HepG2 (cell line): ENCODE measurements around the gene TRPT1. TPM values are rescaled to one million over a fixed set of nuclear protein-coding genes. Genes with fewer than 3 reads are reported as not detected.

Experiments used
- FOXO1 ChIP-seq: sonication (generic); formaldehyde crosslinking; IDR thresholded peaks from 2 replicates; pipeline ENCODE4 v1.4.0; 2020; ENCODE audit warnings: missing genetic modification reagents
- GABPB1 ChIP-seq: IDR thresholded peaks from 2 replicates; pipeline ENCODE4 v1.6.1; 2016; ENCODE audit warnings: mild to moderate bottlenecking, missing genetic modification reagents, moderate library complexity, missing compliant biosample characterization
- MAZ ChIP-seq, 2 experiments: sonication (generic) in 1 of 2; formaldehyde crosslinking in 1 of 2; IDR thresholded peaks; 2 replicates each; pipeline versions ENCODE4 v1.5.0 to v1.6.1; 2012 to 2020; ENCODE audit warnings: low read depth in 2 of 2, mild to moderate bottlenecking in 2 of 2, borderline replicate concordance in 1 of 2, improper control_type of control experiment in 1 of 2, low read length in 1 of 2, missing genetic modification reagents in 1 of 2, moderate library complexity in 1 of 2
- PCBP1 ChIP-seq: fragments of 200-400 bp; formaldehyde crosslinking; IDR thresholded peaks from 2 replicates; pipeline ENCODE4 v1.6.1; 2017; ENCODE audit warnings: mild to moderate bottlenecking, low read depth, low read length, borderline replicate concordance
- RXRB ChIP-seq: IDR thresholded peaks from 2 replicates; pipeline ENCODE4 v1.6.1; 2016; ENCODE audit warnings: borderline replicate concordance, missing genetic modification reagents, missing compliant biosample characterization
- SOX6 ChIP-seq, 2 experiments: fragments of 450-650 bp in 1 of 2; sonication (generic) in 1 of 2; formaldehyde crosslinking in 1 of 2; IDR thresholded peaks; 2 replicates each; pipeline versions ENCODE4 v1.4.0 to v1.6.1; 2017 to 2020; ENCODE audit warnings: antibody characterized with exemption in 1 of 2, mild to moderate bottlenecking in 1 of 2, missing genetic modification reagents in 1 of 2
- TCF7L2 ChIP-seq: IDR thresholded peaks from 2 replicates; pipeline ENCODE4 v1.6.1; 2011; ENCODE audit warnings: mild to moderate bottlenecking, low read depth, low read length, moderate library complexity
- ZFP62 ChIP-seq: sonication (generic); formaldehyde crosslinking; IDR thresholded peaks from 2 replicates; pipeline ENCODE4 v1.4.0; 2020; ENCODE audit warnings: missing genetic modification reagents
- ZNF512B ChIP-seq: sonication (generic); formaldehyde crosslinking; IDR thresholded peaks from 2 replicates; pipeline ENCODE4 v1.5.1; 2020; ENCODE audit warnings: missing genetic modification reagents, mild to moderate bottlenecking, borderline replicate concordance
- polyA plus RNA-seq, 8 experiments: library from polyadenylated mRNA; depleted of rRNA in 3 of 8; stranded (reverse) in 7 of 8; unstranded in 1 of 8; fragments of >200 nt; fragmentation: Illumina TruSeq in 4 of 8; extraction: Trizol in 4 of 8; gene quantifications; 2 replicates each; pipeline versions ENCODE4 v1.2.1 to v1.2.3, GENCODE V29; 2011 to 2016; ENCODE audit warnings: low read depth in 4 of 8, missing spikeins in 1 of 8, mixed read lengths in 1 of 8; ENCODE audit not compliant: insufficient read depth in 1 of 8
- total RNA-seq, 5 experiments: library from RNA; depleted of rRNA; stranded (reverse); fragments of >200 nt; fragmentation: Illumina TruSeq; extraction: Trizol; gene quantifications; 2 replicates each; pipeline ENCODE4 v1.2.3, GENCODE V29; 2016; ENCODE audit warnings: low read depth in 1 of 5
- TF ChIP-seq, protein P1 (sequence below): sonication (generic); formaldehyde crosslinking; conservative IDR thresholded peaks from 2 replicates; pipeline ENCODE4 v1.4.0; 2020; ENCODE audit warnings: mild to moderate bottlenecking, missing genetic modification reagents, moderate library complexity
- TF ChIP-seq, protein P2 (sequence below): sonication (generic); formaldehyde crosslinking; IDR thresholded peaks from 2 replicates; pipeline ENCODE4 v1.4.0; 2020; ENCODE audit warnings: missing genetic modification reagents
- TF ChIP-seq, protein P3 (sequence below): sonication (generic); formaldehyde crosslinking; IDR thresholded peaks from 2 replicates; pipeline ENCODE4 v1.4.0; 2020; ENCODE audit warnings: mild to moderate bottlenecking, missing genetic modification reagents, borderline replicate concordance

TRPT1 gene
- total and polyA plus RNA-seq, 2 of the 13 experiments (the other 11 are each of a cell fraction or from before 2014, with no cell fraction given) = 24.8 to 40.7 TPM

- TF ChIP-seq, protein P1, sequence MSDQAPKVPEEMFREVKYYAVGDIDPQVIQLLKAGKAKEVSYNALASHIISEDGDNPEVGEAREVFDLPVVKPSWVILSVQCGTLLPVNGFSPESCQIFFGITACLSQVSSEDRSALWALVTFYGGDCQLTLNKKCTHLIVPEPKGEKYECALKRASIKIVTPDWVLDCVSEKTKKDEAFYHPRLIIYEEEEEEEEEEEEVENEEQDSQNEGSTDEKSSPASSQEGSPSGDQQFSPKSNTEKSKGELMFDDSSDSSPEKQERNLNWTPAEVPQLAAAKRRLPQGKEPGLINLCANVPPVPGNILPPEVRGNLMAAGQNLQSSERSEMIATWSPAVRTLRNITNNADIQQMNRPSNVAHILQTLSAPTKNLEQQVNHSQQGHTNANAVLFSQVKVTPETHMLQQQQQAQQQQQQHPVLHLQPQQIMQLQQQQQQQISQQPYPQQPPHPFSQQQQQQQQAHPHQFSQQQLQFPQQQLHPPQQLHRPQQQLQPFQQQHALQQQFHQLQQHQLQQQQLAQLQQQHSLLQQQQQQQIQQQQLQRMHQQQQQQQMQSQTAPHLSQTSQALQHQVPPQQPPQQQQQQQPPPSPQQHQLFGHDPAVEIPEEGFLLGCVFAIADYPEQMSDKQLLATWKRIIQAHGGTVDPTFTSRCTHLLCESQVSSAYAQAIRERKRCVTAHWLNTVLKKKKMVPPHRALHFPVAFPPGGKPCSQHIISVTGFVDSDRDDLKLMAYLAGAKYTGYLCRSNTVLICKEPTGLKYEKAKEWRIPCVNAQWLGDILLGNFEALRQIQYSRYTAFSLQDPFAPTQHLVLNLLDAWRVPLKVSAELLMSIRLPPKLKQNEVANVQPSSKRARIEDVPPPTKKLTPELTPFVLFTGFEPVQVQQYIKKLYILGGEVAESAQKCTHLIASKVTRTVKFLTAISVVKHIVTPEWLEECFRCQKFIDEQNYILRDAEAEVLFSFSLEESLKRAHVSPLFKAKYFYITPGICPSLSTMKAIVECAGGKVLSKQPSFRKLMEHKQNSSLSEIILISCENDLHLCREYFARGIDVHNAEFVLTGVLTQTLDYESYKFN (CRISPR knock-in tag) = peak; percentile 74
- TF ChIP-seq ZFP62 (CRISPR knock-in tag) (no peak), PCBP1 (no peak), ZNF512B (CRISPR knock-in tag) (no peak), FOXO1 (CRISPR knock-in tag) (peak; percentile 43; the same call in 1 of the 2 replicates), GABPB1 (peak; percentile 14; the same call in 1 of the 2 replicates), SOX6 (IDR thresholded peaks at IDR 0.05) (no peak), SOX6 (CRISPR knock-in tag; IDR thresholded peaks at IDR 0.05) (peak; percentile 38), RXRB (CRISPR knock-in tag) (peak; percentile 15; the same call in 1 of the 2 replicates), MAZ (IDR thresholded peaks at IDR 0.05; ENCODE audit: borderline replicate concordance, low read depth, low read length) (no peak), MAZ (CRISPR knock-in tag; IDR thresholded peaks at IDR 0.05; ENCODE audit: low read depth) (no peak), TCF7L2 (no peak)
- TF ChIP-seq, protein P2, sequence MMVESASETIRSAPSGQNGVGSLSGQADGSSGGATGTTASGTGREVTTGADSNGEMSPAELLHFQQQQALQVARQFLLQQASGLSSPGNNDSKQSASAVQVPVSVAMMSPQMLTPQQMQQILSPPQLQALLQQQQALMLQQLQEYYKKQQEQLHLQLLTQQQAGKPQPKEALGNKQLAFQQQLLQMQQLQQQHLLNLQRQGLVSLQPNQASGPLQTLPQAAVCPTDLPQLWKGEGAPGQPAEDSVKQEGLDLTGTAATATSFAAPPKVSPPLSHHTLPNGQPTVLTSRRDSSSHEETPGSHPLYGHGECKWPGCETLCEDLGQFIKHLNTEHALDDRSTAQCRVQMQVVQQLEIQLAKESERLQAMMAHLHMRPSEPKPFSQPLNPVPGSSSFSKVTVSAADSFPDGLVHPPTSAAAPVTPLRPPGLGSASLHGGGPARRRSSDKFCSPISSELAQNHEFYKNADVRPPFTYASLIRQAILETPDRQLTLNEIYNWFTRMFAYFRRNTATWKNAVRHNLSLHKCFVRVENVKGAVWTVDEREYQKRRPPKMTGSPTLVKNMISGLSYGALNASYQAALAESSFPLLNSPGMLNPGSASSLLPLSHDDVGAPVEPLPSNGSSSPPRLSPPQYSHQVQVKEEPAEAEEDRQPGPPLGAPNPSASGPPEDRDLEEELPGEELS (CRISPR knock-in tag) = peak; percentile 68
- TF ChIP-seq, protein P3, sequence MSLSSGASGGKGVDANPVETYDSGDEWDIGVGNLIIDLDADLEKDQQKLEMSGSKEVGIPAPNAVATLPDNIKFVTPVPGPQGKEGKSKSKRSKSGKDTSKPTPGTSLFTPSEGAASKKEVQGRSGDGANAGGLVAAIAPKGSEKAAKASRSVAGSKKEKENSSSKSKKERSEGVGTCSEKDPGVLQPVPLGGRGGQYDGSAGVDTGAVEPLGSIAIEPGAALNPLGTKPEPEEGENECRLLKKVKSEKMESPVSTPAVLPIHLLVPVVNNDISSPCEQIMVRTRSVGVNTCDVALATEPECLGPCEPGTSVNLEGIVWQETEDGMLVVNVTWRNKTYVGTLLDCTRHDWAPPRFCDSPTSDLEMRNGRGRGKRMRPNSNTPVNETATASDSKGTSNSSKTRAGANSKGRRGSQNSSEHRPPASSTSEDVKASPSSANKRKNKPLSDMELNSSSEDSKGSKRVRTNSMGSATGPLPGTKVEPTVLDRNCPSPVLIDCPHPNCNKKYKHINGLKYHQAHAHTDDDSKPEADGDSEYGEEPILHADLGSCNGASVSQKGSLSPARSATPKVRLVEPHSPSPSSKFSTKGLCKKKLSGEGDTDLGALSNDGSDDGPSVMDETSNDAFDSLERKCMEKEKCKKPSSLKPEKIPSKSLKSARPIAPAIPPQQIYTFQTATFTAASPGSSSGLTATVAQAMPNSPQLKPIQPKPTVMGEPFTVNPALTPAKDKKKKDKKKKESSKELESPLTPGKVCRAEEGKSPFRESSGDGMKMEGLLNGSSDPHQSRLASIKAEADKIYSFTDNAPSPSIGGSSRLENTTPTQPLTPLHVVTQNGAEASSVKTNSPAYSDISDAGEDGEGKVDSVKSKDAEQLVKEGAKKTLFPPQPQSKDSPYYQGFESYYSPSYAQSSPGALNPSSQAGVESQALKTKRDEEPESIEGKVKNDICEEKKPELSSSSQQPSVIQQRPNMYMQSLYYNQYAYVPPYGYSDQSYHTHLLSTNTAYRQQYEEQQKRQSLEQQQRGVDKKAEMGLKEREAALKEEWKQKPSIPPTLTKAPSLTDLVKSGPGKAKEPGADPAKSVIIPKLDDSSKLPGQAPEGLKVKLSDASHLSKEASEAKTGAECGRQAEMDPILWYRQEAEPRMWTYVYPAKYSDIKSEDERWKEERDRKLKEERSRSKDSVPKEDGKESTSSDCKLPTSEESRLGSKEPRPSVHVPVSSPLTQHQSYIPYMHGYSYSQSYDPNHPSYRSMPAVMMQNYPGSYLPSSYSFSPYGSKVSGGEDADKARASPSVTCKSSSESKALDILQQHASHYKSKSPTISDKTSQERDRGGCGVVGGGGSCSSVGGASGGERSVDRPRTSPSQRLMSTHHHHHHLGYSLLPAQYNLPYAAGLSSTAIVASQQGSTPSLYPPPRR (CRISPR knock-in tag) = peak; percentile 41; the same call in 1 of the 2 replicates
Observed at GRCh38 chr11:64218628-64219353, 7.2 kb downstream of the TRPT1 start (continued).
